Activated effector memory CD4-positive, alpha-beta T cell treated with anti-CD3 and anti-CD28 coated beads, Interleukin-2, amount 50 U/mL, for 16 hours (primary cell): ENCODE measurements around the gene HECTD4.

ENCODE experiments used
- DNase-seq: peaks from one replicate; pipeline ENCODE4 v3.0.0-alpha.2; 2020

Gene HECTD4

DNA sequence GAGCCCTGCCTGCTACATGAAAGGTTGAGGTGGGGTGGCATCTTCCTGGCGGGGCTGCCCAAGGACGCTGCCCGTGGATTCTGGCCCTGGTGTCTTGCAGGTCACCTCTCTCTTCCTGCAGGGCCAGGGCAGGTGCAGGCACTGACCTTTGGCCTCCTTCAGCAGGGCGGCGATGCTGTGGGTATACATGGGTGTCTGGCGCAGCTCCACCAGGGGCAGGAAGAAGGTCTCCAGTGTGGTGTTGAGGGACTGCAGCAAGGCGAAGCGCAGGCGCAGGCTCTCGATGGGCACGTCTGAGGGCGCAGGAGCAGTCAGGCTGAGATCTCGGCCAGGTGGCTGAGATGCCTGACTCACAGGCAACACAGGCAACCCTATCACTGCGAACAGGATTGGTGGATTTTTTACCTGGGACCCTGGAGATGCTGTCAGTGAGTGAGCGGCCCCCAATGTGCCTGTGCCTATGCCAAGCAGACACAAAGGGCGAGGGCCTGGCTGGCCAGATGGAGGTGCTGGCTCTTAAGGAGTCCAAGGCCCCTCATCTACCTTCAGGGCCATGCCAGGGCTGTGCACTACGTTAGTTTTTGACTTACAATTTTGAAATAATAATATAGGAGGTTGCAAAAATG, 211.1 kb downstream of the HECTD4 start:
- no peak for DNase-seq

DNA sequence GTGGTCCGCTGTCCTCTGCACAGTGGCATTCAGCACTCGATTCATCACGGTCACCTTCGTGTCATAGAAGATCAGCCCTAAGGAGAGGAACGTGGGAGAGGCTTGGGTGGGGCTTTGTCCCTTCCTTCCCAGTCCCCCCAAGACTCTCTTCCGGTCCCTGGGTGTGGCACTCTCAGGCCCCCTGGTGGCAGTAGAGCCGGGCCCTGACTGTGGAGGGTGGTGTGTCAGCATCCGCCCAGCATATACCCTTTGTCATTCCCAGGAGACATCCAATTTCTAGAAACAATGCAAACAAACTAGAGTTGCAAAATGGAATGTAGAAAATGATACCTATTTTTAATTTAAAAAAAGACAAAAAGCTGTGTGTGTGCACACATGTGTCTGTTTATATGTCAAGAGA, 211.9 kb downstream of the HECTD4 start:
- peak; percentile 74 for DNase-seq

DNA sequence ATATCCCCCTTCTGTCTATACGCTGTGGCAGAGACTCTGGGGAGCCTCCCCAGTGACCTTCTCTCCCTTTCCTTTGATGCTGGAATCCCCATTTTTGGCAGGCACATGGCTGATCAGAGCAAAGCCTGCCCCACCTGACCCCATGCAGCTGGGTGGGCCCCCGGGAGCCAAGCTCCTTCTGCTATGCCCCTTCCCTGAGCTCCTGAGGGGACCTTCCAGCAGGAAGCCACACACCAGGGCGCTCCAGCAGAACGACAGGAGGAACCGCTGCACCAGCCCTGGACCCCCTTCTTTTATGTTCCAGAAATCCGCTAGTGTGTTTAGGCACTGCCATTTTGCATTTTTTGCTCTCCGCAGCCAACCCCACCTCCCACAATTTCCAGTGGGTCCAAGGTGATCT, 212.3 kb downstream of the HECTD4 start:
- peak; percentile 31 for DNase-seq

DNA sequence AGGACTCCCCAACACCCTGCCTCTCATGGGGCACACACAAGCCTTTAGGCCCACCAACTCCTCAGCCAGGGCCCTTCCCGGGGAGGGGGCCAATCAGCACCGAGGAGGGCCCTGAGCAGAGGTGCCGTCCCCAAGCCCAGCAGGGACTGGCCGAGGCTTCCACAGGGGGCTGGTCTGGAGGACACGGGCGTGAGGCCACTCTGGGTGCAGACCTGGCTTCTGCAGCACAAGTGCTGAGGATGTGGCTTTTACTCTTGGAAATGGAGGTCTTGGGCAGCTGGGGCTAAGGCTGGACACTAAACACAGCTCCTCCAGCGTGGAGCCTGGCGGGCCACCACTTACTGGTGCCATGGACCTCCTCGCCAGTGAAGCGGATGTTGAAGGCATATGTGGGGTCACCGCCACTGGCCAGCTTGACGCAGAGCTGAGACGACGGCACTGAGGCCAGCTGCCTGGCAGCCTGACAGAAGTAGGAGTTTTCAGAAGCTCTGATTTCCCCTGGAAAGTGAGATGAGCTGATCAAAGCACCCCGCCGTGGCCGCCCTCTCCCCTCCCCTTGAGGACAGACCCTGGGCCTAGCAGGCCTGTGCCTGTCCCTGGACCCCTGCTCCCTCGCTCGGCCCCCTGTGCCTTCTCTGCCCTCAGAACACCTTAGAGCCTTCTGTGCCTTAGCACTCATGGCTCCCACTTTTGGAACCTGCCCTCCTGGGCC, 212.9 kb downstream of the HECTD4 start:
- DNase-seq = peak; percentile 53

DNA sequence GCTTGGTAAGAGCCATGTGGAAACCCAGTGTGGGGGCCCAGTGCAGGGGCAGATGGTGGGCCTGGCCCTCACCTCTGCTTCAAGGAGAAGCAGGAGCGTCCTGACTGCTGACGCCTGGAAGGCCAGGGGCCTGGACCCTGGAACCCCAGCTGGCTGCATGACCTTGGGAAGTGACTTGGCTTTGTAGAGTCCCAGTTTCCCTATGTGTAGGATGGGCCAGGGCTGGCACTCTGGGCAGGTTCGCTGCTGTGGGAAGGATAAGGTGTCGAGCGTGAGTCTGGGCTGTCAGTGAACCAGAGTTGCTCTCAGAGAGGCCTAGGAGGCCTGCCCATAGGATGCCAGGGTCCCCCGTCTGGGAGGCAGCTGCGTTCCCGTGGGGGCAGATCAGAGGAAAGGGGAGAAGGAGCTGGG, 213.7 kb downstream of the HECTD4 start:
- peak; percentile 52 for DNase-seq

DNA sequence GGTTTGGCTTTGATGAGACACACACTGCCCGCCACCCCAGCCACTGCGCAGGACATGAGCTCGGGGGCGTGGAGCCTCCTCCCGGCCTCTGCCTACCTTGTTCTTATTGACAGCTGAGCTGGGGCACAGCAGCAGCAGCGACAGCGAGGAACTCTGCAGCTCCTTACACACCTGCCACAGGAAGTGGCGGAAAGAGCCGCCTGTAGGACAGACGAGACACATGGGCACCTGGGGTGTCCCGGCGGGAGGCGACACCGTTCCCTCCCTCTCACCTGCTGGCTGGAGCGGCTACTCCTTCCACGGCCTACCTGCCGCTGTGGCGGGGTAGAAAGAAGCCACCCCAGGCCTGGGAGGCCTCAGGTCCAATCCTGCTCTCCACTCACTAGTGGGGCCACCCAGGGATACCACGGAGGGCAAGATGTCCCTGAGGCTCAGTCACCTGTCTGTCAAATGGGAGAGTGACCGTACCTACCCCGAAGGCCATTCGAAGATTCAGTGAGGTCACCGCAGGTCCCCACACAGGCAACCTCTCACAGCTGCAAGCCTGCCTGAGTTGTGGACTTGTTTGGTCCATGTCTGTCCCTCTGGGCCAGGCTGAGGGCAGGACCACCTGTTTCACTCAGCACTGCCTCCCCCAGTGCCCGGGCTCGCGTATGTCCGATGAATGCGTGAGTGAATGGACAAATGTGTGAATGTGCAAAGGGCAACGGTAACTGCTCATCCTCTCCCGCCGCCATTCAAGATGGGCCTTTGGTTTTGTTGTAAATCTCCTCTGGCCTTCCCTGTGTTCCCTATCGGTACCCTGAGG, 214.3 kb downstream of the HECTD4 start:
- DNase-seq = peak; percentile 54

DNA sequence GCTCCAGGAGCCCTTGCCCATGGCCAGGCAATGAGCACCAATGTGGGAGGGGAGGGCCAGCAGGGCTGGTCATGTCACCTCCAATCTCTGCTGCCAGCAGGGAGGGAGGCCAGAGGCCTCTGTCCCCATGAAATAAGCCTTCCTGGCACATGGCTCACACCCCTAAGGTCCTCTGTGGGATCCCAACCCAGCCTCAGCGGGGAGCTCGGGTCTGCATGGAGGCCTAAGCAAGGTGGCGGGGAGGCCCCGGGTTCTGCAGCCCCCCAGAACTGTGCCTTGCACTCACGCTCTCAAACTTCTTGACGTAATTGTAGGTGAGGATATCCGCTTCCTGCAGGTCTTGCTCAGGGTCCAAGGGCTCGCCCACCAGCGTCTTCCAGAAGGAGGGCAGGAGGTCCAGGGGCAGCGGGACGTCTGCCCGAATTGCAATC, 215.2 kb downstream of the HECTD4 start:
- DNase-seq = peak; percentile 51

DNA sequence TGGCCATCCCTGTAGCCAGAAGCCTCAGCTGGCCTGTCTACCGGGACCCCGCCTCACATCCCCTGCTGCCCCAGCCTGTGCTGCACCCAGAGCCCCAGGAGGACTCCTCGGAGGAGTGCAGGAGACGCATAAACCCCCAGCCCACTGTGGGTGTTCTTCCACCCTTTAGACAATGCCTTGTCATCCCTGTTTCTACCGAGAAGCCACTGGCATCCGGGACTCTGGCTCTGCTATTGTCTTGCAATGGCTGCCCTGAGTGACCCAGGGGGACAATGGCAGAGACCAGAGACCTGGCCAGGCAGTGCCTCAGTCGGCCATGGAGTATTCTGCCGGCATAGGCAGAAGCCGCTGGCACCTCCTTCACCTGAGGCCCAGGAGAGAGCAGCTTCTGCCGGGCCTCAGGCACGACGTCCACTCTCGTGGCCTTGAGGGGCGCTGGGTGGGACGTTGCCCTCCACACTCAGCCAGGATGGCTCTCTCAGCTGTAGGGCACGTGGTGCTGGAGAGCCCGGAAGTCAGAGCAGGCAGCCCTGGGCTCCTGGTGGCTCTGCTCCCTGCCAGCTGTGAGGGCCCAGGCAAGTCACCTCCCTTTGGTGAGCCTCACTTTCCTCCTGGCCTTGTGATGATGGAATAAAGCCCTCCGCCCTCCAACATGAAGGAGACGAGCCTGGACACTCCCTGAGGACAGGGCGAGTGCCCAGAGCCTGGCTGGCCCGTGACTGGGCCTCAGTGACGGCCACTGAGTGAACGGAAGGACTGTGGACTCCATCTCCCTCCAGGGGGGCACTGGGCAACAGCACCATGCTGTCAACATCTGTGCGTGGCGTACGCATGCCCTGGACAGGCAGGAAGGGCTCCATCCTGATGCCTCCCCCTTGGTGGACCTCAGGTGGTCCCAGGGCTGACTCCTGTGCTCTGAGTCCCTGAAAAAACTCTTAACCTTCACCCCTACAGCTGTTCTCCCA, 215.9 kb downstream of the HECTD4 start:
- DNase-seq = peak; percentile 52

DNA sequence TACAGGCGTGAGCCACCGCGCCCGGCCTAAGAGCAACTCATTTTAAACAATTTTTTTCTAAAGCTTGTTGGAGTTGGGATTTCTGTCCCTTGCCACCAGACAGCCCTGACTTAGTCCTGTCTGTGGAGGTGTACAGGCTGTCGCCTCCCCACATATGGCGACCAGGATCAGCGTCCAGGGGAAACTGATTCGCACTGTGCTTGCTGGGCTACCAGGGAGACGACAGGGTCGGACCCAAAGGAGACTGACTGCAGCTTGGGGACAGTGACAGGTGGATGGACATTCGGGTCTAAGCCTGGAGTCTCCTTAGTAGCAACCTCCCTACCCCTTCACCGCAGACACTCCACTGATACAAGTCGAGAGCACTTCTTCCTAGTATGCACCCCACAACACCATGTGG, 216.6 kb downstream of the HECTD4 start:
- DNase-seq = peak; percentile 48

DNA sequence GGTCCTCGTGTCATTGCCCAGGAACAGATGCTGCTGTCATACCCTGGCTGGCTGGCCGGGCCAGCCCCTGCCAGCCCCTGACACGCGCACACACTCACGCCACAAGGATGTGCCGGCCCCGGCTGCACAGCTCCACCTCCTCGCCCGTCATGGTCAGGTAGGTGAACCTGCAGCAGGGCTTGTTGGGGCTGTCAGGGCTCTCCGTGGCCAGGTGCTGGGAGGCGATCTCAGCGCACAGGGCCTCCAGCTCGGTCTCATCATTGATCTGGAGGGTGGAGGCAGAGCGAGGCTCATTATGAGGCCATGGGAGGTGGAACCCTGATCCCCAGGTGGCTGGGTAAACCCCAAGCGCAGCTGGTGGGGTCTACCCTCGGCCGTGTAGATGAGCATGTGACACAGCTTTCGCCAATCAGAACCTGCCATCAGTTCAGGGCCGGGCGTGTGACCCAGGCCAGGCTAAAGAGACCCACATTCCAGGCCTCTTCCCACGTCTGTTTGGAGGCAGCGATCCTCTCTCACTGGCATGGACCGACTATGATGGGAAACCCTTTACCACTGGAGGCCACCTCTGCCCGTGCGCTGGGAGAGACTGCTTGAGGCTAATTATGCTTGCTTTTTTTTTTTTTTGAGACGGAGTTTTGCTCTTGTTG, 218.1 kb downstream of the HECTD4 start:
- DNase-seq = peak; percentile 10

DNA sequence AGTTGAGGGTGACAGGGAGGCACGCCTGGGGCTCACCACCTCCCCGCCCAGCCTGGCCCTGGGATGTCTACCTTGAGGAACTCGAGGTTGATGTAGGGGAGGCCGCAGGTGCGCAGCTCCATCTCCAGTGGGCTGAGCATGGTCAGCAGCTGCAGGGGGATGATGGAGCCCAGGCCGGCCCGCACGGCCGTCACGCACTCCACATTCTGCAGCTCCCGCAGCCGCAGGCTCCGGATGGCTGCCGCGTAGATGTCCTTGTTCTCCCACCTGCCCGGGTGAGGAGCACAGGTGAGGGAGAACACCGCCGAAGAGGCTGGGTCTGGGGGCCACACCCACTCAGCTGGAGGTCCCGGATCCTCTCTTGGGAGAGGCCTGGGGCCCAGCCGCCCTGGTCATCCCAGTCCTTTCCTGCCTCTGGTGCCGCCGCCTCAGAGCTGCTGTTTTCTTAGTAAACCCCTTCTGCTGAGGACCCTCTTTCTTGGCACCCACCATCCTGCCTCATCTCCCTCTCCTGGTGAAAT, 218.7 kb downstream of the HECTD4 start:
- no peak for DNase-seq

DNA sequence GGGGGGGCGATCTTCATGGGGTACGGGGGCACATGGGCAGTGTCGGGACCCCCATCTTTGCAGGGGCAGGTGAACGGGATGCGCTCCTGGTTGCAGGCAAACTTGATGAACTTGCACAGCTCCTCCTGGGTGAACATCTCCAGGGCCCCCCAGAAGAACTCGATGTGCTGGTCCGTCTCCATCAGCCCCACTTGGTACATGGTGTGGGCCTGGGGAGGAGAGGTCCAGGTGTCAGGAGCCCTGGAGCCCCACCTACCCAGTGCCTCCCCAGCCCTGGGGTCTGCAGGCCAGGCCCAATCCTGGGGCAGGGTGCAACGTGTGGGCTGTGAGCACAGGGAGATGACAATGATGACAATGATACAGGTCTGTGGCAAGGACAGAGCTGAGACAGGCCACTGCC, 219.2 kb downstream of the HECTD4 start:
- DNase-seq = no peak

DNA sequence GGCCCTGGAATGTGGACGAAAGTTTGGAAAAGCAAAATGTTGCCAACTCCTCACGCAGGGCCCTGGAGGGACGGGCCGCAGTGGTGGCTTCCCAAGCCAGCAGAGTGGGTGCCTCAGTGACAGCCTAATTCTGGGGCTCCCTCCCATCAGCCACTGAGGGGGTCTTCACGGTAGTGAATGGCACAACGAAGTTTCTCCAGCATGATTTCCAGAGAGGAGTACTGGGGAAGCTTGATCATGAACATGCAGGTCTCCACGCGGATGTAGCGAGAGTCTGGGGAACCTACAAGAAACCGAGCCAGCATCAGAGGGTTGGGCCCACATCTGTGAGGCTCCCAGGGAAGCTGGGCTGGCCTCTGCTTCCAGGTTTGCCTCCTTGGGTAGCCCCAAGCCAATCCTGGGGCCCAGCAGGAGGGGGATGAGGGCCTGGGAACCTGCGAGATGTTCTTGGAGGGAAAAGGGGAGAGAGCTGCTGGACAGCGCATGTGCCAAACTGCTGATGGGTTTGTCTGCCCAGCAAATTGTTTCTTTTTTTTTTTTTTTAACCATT, 219.9 kb downstream of the HECTD4 start:
- DNase-seq = no peak

DNA sequence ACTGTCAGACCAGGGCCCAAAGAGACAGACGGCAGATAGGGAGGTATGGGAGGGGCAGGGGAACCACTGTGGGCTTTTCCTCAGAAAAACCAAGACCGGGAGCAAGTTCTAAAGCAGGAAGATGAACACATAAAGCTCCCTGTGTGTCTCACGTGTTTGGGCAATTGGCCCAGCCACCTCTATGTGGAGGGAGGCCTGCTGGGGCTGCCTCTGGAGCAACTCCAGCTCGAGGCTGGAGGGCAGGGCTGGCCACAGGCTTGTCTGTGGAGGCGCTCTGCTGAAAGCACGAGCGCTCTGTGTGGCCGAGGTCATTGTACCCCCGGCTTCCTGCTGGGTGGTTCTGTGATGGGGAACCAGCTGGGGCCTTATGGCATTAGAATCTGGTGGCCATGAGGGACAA, 220.5 kb downstream of the HECTD4 start:
- no peak for DNase-seq

DNA sequence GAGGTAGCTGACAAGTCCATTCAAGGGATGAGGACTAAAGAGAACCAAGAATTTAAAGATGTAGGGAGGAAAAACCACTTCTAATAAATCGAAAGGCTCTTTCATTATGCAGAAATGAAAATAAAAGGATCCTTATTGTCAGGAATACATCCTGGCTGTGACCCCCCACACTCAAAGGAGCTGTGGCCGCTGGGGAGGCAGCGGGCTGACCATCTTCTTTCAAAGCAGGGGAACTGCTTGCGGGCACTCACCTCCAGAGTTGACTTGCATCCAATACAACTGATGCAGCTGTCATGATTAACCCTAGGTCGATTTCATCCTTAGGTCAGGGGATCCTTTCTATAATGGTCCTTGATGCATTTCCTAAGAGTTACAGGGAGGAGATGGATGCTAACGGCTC, 221.6 kb downstream of the HECTD4 start:
- DNase-seq = no peak

DNA sequence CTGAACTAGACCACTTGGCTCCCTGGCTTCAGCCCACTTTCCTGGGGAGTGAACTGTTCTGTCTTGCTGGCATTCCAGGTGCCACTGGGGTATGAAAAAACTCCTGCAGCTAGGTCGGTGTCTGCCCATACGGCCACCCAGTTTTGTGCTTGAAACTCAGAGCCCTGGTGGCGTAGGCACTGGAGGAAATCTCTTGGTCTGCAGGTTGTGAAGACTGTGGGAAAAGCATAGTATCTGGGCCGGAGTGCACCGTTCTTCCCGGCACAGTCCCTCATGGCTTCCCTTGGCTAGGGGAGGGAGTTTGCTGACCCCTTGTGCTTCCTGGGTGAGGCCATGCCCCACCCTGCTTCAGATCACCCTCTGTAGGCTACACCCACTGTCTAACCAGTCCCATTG, 223.1 kb downstream of the HECTD4 start:
- DNase-seq = no peak

DNA sequence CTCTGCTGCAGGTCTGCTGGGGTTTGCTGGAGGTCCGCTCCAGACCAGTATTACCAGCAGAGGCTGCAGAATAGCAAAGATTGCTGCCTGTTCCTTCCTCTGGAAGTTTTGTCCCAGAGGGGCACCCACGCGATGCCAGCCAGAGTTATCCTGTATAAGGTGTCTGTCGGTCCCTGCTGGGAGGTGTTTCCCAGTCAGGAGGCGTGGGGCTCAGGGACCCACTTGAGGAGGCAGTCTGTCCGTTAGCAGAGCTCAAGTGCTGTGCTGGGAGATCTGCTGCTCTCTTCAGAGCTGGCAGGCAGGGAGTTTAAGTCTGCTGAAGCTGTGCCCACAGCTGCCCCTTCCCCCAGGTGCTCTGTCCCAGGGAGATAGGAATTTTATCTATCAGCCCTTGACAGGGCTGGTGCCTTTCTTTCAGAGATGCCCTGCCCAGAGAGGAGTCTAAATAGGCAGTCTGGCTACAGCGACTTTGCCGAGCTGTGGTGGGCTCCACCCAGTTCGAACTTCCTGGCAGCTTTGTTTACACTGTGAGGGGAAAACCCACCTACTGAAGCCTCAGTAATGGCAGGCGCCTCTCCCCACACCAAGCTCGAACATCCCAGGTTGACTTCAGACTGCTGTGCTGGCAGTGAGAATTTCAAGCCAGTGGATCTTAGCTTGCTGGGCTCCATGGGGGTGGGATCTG, 223.6 kb downstream of the HECTD4 start:
- peak; percentile 69 for DNase-seq

DNA sequence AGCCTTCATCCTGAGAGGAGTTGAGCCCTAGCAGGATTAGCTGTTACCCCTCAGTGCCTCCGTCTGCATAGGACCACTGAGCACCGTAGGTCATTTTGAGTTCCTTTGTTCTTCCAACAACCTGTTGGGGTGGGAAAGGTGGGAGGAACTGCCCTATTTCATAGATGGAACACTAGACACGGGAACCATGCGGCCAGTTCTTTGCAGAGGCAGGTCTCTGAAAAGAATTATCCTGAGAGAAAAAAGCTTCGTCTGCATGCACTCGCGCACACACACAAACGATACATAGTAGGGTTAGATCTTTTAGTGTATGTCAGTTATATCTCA, 228.4 kb downstream of the HECTD4 start:
- DNase-seq = peak; percentile 17

DNA sequence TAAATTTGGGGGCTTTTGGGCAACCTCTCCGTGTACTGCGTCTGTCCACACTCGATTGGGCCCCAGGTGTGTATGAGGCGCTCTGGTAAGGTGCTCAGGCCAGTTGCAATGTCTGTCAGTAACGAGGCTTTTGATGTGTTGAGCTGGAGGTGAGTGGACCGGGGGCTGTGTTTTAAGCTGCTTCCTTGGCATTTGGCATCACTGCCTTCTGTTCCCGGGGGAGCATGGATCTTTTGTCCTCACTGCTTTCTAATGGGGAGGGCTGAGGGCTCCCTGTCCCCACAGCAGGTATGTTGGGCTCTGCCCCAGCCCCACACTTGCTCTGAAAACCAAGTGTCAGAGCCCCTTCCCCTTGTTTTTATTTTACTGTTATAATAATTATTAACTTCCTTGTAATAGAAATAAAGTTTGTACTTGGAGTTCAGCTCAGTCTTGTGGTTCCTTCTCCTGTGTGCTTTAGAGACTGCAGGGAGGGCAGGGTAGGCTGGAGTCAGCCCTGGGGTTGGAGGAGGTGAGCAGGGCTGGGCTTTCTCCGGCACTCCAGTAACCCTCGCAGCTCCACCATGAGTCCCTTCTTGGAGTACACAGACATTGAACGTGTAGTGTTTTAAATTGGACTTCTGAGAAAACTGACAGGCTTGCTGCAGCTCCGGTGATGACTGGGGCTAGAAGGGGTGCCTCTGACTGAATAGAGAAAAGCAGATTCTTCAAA, 228.9 kb downstream of the HECTD4 start:
- peak; percentile 36 for DNase-seq

DNA sequence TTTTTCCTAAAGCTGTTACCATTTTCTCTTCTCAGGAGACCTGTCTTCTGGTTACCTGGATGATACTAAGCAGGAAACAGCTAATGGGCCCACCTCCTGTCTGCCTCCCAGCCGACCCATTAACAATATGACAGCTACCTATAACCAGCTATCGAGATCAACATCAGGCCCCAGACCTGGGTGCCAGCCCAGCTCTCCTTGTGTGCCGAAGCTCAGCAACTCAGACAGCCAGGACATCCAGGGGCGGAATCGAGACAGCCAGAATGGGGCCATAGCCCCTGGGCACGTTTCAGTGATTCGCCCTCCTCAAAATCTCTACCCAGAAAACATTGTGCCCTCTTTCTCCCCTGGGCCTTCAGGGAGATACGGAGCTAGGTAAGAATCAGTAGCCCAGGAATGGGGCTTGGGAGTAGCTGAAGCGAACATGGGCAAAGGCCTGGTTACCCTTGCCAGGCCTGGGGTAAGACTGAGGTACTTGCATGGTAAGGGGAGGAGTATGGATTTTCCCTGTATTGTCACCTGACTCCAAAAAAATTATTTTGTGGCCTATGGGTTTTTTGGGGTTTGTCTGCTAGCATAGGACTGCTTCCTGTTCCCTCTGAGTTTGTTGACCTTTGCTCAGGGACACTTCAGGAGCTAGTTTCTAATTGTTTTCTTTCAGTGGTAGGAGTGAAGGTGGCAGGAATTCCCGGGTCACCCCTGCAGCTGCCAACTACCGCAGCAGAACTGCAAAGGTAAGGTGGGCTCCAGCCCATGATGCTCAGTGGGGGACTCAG, 230.3 kb downstream of the HECTD4 start:
- DNase-seq = peak; percentile 55
